HCT116 (cell line): ENCODE measurements around the gene YAP1. TPM values are rescaled to one million over a fixed set of nuclear protein-coding genes. Genes with fewer than 3 reads are reported as not detected.

ENCODE experiments used
- ATAC-seq: fragments of 200-7000 bp; cut with Tn5 transposase; 2 replicates; pipeline ENCODE4 v1.9.1; 2020; ENCODE audit warnings: mild to moderate bottlenecking, moderate library complexity
- BruUV-seq: library from RNA; stranded (reverse); fragments of 400-500 nt; replicated peaks from 2 replicates; lab custom pipeline; 2021; lab: Mats Ljungman, UMichigan
- CTCF ChIA-PET: fragments of 300-600 bp; sonication (Branson Sonifier 250); formaldehyde crosslinking; loops from one replicate; lab custom pipeline; 2021; ENCODE audit warnings: antibody characterized with exemption; lab: Charles Lee
- POLR2A ChIA-PET: fragments of 300-600, 350-600 bp; sonication (Branson Sonifier 250); formaldehyde crosslinking; loops from one replicate; lab custom pipeline; 2021; ENCODE audit warnings: antibody characterized with exemption; lab: Charles Lee
- RAD21 ChIA-PET, 2 experiments: fragments of 300-600 bp; sonication (Branson Sonifier 250); formaldehyde crosslinking; loops; one replicate each; lab custom pipeline; 2023; ENCODE audit warnings: low total read pairs in 2 of 2; ENCODE audit not compliant: uncharacterized antibody in 2 of 2, unreplicated experiment in 2 of 2, low non-redundant PET in 1 of 2; lab: Charles Lee
- DNase-seq: peaks from one replicate; pipeline ENCODE4 v3.0.0-alpha.2; 2010; ENCODE audit warnings: low read depth, low spot score
- H2AFZ ChIP-seq: fragments of 200-600 bp; shearing (Covaris generic), sonication (generic); 2 replicates; pipeline ENCODE4 v1.6.1; 2017; ENCODE audit warnings: low read depth, mixed run types, mixed read lengths, antibody characterized with exemption, low read length; ENCODE audit not compliant: poor library complexity, severe bottlenecking
- H3K27ac ChIP-seq: 2 replicates; pipeline ENCODE4 v1.5.1; 2012; ENCODE audit warnings: low read depth, low read length
- H3K27me3 ChIP-seq: fragments of 200-600 bp; sonication (generic); 2 replicates; pipeline ENCODE4 v1.6.1; 2016; ENCODE audit warnings: mixed run types, low read length, mixed read lengths; ENCODE audit not compliant: insufficient read depth
- H3K36me3 ChIP-seq, 2 experiments: fragments of 200-500 bp in 1 of 2; fragments of 200-600 bp in 1 of 2; sonication (Bioruptor generic) in 1 of 2; sonication (generic) in 1 of 2; 2 replicates each; pipeline versions ENCODE4 v1.5.1 to v1.6.1; 2014 to 2016; ENCODE audit warnings: low read length in 2 of 2, inconsistent platforms in 1 of 2, mixed read lengths in 1 of 2, mixed run types in 1 of 2; ENCODE audit not compliant: insufficient read depth in 2 of 2, control insufficient read depth in 1 of 2
- H3K4me1 ChIP-seq, 2 experiments: fragments of 200-600 bp in 1 of 2; sonication (generic) in 1 of 2; 2 replicates each; pipeline versions ENCODE4 v1.5.1 to v1.6.1; 2012 to 2017; ENCODE audit warnings: low read length in 2 of 2, inconsistent platforms in 1 of 2, mild to moderate bottlenecking in 1 of 2, mixed read lengths in 1 of 2, mixed run types in 1 of 2, moderate library complexity in 1 of 2; ENCODE audit not compliant: insufficient read depth in 2 of 2, control insufficient read depth in 1 of 2
- H3K4me2 ChIP-seq: fragments of 200-600 bp; sonication (generic); 2 replicates; pipeline ENCODE4 v1.6.1; 2017; ENCODE audit warnings: mixed run types, low read length, mixed read lengths
- H3K4me3 ChIP-seq, 2 experiments: fragments of 200-600 bp in 1 of 2; sonication (generic) in 1 of 2; replicated peaks in 1 of 2; 2 replicates each; pipeline ENCODE4 v1.5.1; 2011 to 2016; ENCODE audit warnings: low read length in 2 of 2, control low read depth in 1 of 2, low read depth in 1 of 2, mild to moderate bottlenecking in 1 of 2, mixed read lengths in 1 of 2, mixed run types in 1 of 2
- H3K79me2 ChIP-seq: fragments of 200-600 bp; sonication (generic); 2 replicates; pipeline ENCODE4 v1.6.1; 2017; ENCODE audit warnings: mild to moderate bottlenecking, mixed run types, low read length, moderate library complexity, mixed read lengths; ENCODE audit not compliant: insufficient read depth
- H3K9ac ChIP-seq: fragments of 200-600 bp; sonication (generic); 2 replicates; pipeline ENCODE4 v1.6.1; 2016; ENCODE audit warnings: low read length, mixed read lengths
- H3K9me2 ChIP-seq: fragments of 200-600 bp; sonication (generic), shearing (Covaris generic); 2 replicates; pipeline ENCODE4 v1.6.1; 2017; ENCODE audit warnings: mixed run types, mild to moderate bottlenecking, moderate library complexity; ENCODE audit not compliant: insufficient read depth
- H3K9me3 ChIP-seq, 2 experiments: fragments of 200-500 bp in 1 of 2; fragments of 200-600 bp in 1 of 2; sonication (Bioruptor generic) in 1 of 2; sonication (generic) in 1 of 2; 2 replicates each; pipeline ENCODE4 v1.6.1; 2014 to 2017; ENCODE audit warnings: low read length in 2 of 2, mixed read lengths in 2 of 2, inconsistent platforms in 1 of 2, low read depth in 1 of 2, mild to moderate bottlenecking in 1 of 2, mixed run types in 1 of 2, moderate library complexity in 1 of 2; ENCODE audit not compliant: control insufficient read depth in 1 of 2, insufficient read depth in 1 of 2
- H4K20me1 ChIP-seq: fragments of 200-600 bp; sonication (generic), shearing (Covaris generic); 2 replicates; pipeline ENCODE4 v1.6.1; 2017; ENCODE audit warnings: mixed run types, mild to moderate bottlenecking, moderate library complexity; ENCODE audit not compliant: insufficient read depth
- EGR1 ChIP-seq: IDR thresholded peaks from 2 replicates; pipeline ENCODE4 v1.6.1; 2012; ENCODE audit warnings: low read depth
- EZH2phosphoT487 ChIP-seq: fragments of 200-600 bp; IDR thresholded peaks from 2 replicates; pipeline ENCODE4 v1.6.1; 2018; ENCODE audit warnings: antibody characterized with exemption, borderline replicate concordance
- SIN3A ChIP-seq: IDR thresholded peaks from 2 replicates; pipeline ENCODE4 v1.6.1; 2012; ENCODE audit warnings: low read depth
- ZNF274 ChIP-seq: fragments of 200-500 bp; sonication (Bioruptor generic); IDR thresholded peaks from 2 replicates; pipeline ENCODE4 v1.6.1; 2014; ENCODE audit warnings: mild to moderate bottlenecking, low read depth, low read length, inconsistent platforms
- intact Hi-C: fragments of 100-400 bp; cut with micrococcal nuclease; formaldehyde crosslinking; loops from 2 replicates; pipeline ENCODE4 v1.10.0; 2022
- total RNA-seq: library from RNA; stranded (reverse); gene quantifications from one replicate; pipeline ENCODE4 v1.2.1, GENCODE V29; 2021; ENCODE audit not compliant: unreplicated experiment
- TF ChIP-seq, protein P1 (sequence below): IDR thresholded peaks from 2 replicates; pipeline ENCODE4 v1.6.1; 2012; ENCODE audit warnings: low read depth
- TF ChIP-seq, protein P2 (sequence below): IDR thresholded peaks from 2 replicates; pipeline ENCODE4 v1.6.1; 2012

Gene YAP1
- total RNA-seq, 1 experiment from 2014 or later: 88.6 TPM

DNA sequence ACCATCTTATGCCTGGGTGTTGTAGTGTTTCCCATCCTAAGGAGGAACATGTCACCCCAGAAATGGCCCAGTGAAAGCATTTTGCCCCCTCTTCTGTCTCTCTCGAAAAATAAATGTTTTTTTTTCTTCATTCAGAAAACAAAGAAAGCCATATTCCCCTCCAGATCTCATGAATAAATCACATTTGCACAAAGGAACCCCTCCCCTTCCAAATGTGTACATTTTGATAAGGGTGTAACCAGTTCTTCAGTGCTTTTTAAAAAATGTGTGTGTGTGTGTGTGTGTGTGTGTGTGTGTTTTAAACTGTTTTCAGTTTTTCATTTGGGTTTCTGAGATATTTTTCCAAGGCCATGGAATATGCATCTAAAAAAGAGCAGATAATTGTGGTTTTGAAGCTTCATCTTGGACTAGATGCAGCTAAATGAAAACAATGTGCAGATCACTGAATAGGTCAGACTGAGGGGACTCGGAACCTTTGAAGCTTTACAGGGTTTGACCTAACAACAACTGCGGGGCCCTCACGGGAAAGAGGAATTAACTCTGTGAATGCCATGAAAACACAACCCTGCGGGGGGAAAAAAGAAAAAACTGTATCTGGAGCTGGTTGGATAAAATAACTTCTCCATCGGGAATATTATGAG lies 76.4 kb downstream of the YAP1 start:
- Histone ChIP-seq H3K79me2 (peaks cover 61% of the 10 kb centered on the region), H2AFZ (no peak overlapping the region), H3K27me3 (no peaks in the 10 kb centered on the region), H3K9ac (no peak overlapping the region), H3K36me3 (no peaks in the 10 kb centered on the region), H3K9me2 (no peaks in the 10 kb centered on the region), H4K20me1 (no peaks in the 10 kb centered on the region), H3K4me3 (no peak overlapping the region), H3K27ac (no peak overlapping the region), H3K9me3 (no peaks in the 10 kb centered on the region), H3K4me1 (peaks cover 0 to 6% of the 10 kb centered on the region in 2 experiments; a peak in 1 of 4 replicates), H3K4me2 (no peak overlapping the region)
- ChIA-PET CTCF (no interaction called here), RAD21 (no interaction called here), POLR2A (no interaction called here)
- ATAC-seq (no peak), DNase-seq (no peak)
- no TSS peak for BruUV-seq
- intact Hi-C loops: no loop called here
- no peak for TF ChIP-seq ZNF274
- TF ChIP-seq, protein P1, sequence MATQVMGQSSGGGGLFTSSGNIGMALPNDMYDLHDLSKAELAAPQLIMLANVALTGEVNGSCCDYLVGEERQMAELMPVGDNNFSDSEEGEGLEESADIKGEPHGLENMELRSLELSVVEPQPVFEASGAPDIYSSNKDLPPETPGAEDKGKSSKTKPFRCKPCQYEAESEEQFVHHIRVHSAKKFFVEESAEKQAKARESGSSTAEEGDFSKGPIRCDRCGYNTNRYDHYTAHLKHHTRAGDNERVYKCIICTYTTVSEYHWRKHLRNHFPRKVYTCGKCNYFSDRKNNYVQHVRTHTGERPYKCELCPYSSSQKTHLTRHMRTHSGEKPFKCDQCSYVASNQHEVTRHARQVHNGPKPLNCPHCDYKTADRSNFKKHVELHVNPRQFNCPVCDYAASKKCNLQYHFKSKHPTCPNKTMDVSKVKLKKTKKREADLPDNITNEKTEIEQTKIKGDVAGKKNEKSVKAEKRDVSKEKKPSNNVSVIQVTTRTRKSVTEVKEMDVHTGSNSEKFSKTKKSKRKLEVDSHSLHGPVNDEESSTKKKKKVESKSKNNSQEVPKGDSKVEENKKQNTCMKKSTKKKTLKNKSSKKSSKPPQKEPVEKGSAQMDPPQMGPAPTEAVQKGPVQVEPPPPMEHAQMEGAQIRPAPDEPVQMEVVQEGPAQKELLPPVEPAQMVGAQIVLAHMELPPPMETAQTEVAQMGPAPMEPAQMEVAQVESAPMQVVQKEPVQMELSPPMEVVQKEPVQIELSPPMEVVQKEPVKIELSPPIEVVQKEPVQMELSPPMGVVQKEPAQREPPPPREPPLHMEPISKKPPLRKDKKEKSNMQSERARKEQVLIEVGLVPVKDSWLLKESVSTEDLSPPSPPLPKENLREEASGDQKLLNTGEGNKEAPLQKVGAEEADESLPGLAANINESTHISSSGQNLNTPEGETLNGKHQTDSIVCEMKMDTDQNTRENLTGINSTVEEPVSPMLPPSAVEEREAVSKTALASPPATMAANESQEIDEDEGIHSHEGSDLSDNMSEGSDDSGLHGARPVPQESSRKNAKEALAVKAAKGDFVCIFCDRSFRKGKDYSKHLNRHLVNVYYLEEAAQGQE: no peak
- TF ChIP-seq SIN3A: no peak
- TF ChIP-seq, protein P2, sequence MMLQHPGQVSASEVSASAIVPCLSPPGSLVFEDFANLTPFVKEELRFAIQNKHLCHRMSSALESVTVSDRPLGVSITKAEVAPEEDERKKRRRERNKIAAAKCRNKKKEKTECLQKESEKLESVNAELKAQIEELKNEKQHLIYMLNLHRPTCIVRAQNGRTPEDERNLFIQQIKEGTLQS: no peak
- no peak for TF ChIP-seq EZH2phosphoT487
- no peak for TF ChIP-seq EGR1
